Vagina (tissue), 2 donors: ENCODE data around the gene OXCT1. TPM values are rescaled to one million over a fixed set of nuclear protein-coding genes. Genes with fewer than 3 reads are reported as not detected.

Experiments
- DNase-seq, 2 donors: peaks; one replicate each; pipeline ENCODE4 v3.0.0-alpha.2; 2017; ENCODE audit errors: extremely low spot score in 2 of 2
- H3K27ac ChIP-seq: fragments of 200-600 bp; sonication (generic); one replicate; pipeline ENCODE4 v1.5.1; 2019
- H3K27me3 ChIP-seq: fragments of 200-600 bp; sonication (generic); one replicate; pipeline ENCODE4 v1.5.1; 2019
- H3K36me3 ChIP-seq, 2 donors: fragments of 200-600 bp; sonication (generic); one replicate each; pipeline ENCODE4 v1.5.1; 2017 to 2019
- H3K4me1 ChIP-seq: fragments of 200-600 bp; sonication (generic); one replicate; pipeline ENCODE4 v1.5.1; 2019
- H3K4me3 ChIP-seq, 2 donors: fragments of 200-600 bp; sonication (generic); 1 replicate in 1 of 2; 2 replicates in 1 of 2; pipeline ENCODE4 v1.5.1; 2016 to 2019
- H3K9me3 ChIP-seq: fragments of 200-600 bp; sonication (generic); one replicate; pipeline ENCODE4 v1.5.1; 2019
- CTCF ChIP-seq, 3 experiments: fragments of 450-650 bp in 2 of 3; fragments of 200-600 bp in 1 of 3; sonication (generic) in 1 of 3; IDR thresholded peaks; one replicate each; pipeline ENCODE4 v1.5.1; 2017 to 2019; ENCODE audit warnings: antibody characterized with exemption in 3 of 3, mild to moderate bottlenecking in 2 of 3, moderate library complexity in 2 of 3
- POLR2A ChIP-seq, 2 donors: fragments of 450-650 bp; IDR thresholded peaks; one replicate each; pipeline ENCODE4 v1.6.1; 2017; ENCODE audit warnings: antibody characterized with exemption in 2 of 2, mild to moderate bottlenecking in 2 of 2, moderate library complexity in 2 of 2
- POLR2AphosphoS5 ChIP-seq, 2 donors: sonication (generic); formaldehyde crosslinking; IDR thresholded peaks; one replicate each; pipeline ENCODE4 v1.9.0; 2017; ENCODE audit warnings: antibody characterized with exemption in 2 of 2, mild to moderate bottlenecking in 2 of 2, low read depth in 1 of 2; ENCODE audit not compliant: insufficient read depth in 1 of 2
- intact Hi-C: fragments of 100-400 bp; cut with DNase I; formaldehyde crosslinking; loops from one replicate; pipeline ENCODE4 v1.15.1; 2023
- total RNA-seq: library from RNA; depleted of rRNA; stranded (reverse); fragments of >200 nt; gene quantifications from one replicate; pipeline ENCODE4 v1.2.3, GENCODE V29; 2016

The OXCT1 gene
- total RNA-seq, 1 donor from 2014 or later = 15.5 TPM

DNA sequence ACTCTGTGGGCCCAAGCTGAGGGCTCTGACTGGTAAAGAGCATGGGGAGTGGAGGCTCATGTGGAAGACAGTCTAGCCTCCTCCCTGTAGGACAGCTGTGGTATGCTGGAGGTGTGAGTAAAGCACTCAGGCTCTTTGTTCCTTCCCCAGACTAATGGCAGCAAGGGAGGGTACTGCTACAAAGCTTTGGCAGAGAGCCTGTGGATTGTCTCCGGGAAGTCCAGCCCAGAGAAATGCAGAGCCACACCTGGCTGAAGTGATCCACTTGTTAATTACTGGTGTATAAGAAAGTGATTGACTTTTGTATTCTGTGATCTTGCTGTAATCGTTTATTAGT lies 161.7 kb downstream of the OXCT1 start:
- H3K9me3 ChIP-seq = no peaks in the 10 kb centered on the region
- H3K27ac ChIP-seq = no peak overlapping the region
- no peak overlapping the region for H3K4me3 ChIP-seq
- no peak for TF ChIP-seq POLR2A (IDR thresholded peaks at IDR 0.05)
- no peak for TF ChIP-seq CTCF (IDR thresholded peaks at IDR 0.05)
- TF ChIP-seq POLR2AphosphoS5 (IDR thresholded peaks at IDR 0.05; ENCODE audit: insufficient read depth in 1 of 2, low read depth in 1 of 2) = no peak
- no peaks in the 10 kb centered on the region for H3K4me1 ChIP-seq
- no peak for DNase-seq
- no peaks in the 10 kb centered on the region for H3K27me3 ChIP-seq
- no peaks in the 10 kb centered on the region for H3K36me3 ChIP-seq
- intact Hi-C loops = no loop called here

GRCh38 chr5:41707853-41708603 lies 162.2 kb downstream of the OXCT1 start:
- DNase-seq = no peak
- Histone ChIP-seq H3K9me3 (no peaks in the 10 kb centered on the region), H3K4me1 (no peaks in the 10 kb centered on the region), H3K4me3 (no peak overlapping the region), H3K27me3 (no peaks in the 10 kb centered on the region), H3K27ac (no peak overlapping the region), H3K36me3 (no peaks in the 10 kb centered on the region)
- intact Hi-C loops = no loop called here
- no peak for TF ChIP-seq CTCF (IDR thresholded peaks at IDR 0.05)
- no peak for TF ChIP-seq POLR2AphosphoS5 (IDR thresholded peaks at IDR 0.05; ENCODE audit: insufficient read depth in 1 of 2, low read depth in 1 of 2)
- TF ChIP-seq POLR2A (IDR thresholded peaks at IDR 0.05) = no peak

GRCh38 chr5:41695920-41696582 lies 174.2 kb downstream of the OXCT1 start:
- H3K27me3 ChIP-seq = no peaks in the 10 kb centered on the region
- no peaks in the 10 kb centered on the region for H3K9me3 ChIP-seq
- no peak for DNase-seq
- no peaks in the 10 kb centered on the region for H3K4me1 ChIP-seq
- H3K27ac ChIP-seq = no peak overlapping the region
- intact Hi-C loops = no loop called here
- no peaks in the 10 kb centered on the region for H3K36me3 ChIP-seq
- H3K4me3 ChIP-seq = no peak overlapping the region
- TF ChIP-seq POLR2A (IDR thresholded peaks at IDR 0.05) (no peak), CTCF (IDR thresholded peaks at IDR 0.05) (no peak), POLR2AphosphoS5 (IDR thresholded peaks at IDR 0.05; ENCODE audit: insufficient read depth in 1 of 2, low read depth in 1 of 2) (no peak)

- no peak for TF ChIP-seq CTCF (IDR thresholded peaks at IDR 0.05)
- TF ChIP-seq POLR2A (IDR thresholded peaks at IDR 0.05) = no peak
- no peak for TF ChIP-seq POLR2AphosphoS5 (IDR thresholded peaks at IDR 0.05; ENCODE audit: insufficient read depth in 1 of 2, low read depth in 1 of 2)
- DNase-seq = no peak
- intact Hi-C loops = no loop called here
These were observed 183.5 kb downstream of the OXCT1 start for GRCh38 chr5:41686767-41687166.

GRCh38 chr5:41686191-41686590 lies 184.0 kb downstream of the OXCT1 start:
- DNase-seq = no peak
- Histone ChIP-seq H3K36me3 (no peaks in the 10 kb centered on the region), H3K27ac (no peak overlapping the region), H3K4me1 (no peaks in the 10 kb centered on the region), H3K27me3 (no peaks in the 10 kb centered on the region), H3K9me3 (no peaks in the 10 kb centered on the region), H3K4me3 (no peak overlapping the region)
- intact Hi-C loops = no loop called here
- TF ChIP-seq POLR2A (IDR thresholded peaks at IDR 0.05) (no peak), POLR2AphosphoS5 (IDR thresholded peaks at IDR 0.05; ENCODE audit: insufficient read depth in 1 of 2, low read depth in 1 of 2) (no peak), CTCF (IDR thresholded peaks at IDR 0.05) (no peak)

More at GRCh38 chr5:41686767-41687166, 183.5 kb downstream of the OXCT1 start:
- H3K27me3 ChIP-seq = no peaks in the 10 kb centered on the region
- no peaks in the 10 kb centered on the region for H3K9me3 ChIP-seq
- no peak overlapping the region for H3K4me3 ChIP-seq
- H3K27ac ChIP-seq = no peak overlapping the region
- H3K36me3 ChIP-seq = no peaks in the 10 kb centered on the region
- H3K4me1 ChIP-seq = no peaks in the 10 kb centered on the region
